GM06990 (cell line): ENCODE results near the gene TMEM38B.
"Not testable (repeated sequence)": the region's sequence is repeated elsewhere in the genome, so short reads cannot be mapped to it uniquely, and the experiment has no call there.

ENCODE experiments used
- DNase-seq: peaks from one replicate; pipeline ENCODE4 v3.0.0-alpha.2; 2011; ENCODE audit not compliant: insufficient read length; ENCODE audit errors: extremely low read depth
- H3K27me3 ChIP-seq: replicated peaks from 2 replicates; pipeline ENCODE4 v1.6.0; 2011; ENCODE audit warnings: low read length; ENCODE audit not compliant: control insufficient read depth, insufficient read depth
- H3K36me3 ChIP-seq: 2 replicates; pipeline ENCODE4 v1.5.1; 2011; ENCODE audit warnings: low read length; ENCODE audit not compliant: control insufficient read depth, insufficient read depth
- H3K4me3 ChIP-seq: replicated peaks from 2 replicates; pipeline ENCODE4 v1.5.1; 2011; ENCODE audit warnings: low read depth, mild to moderate bottlenecking, control low read depth, low read length
- TF ChIP-seq, protein P1 (sequence below): IDR thresholded peaks from 2 replicates; pipeline ENCODE4 v1.5.1; 2011; ENCODE audit warnings: low read length, control low read depth, mild to moderate bottlenecking, inconsistent platforms; ENCODE audit not compliant: insufficient read depth, poor library complexity, severe bottlenecking

The TMEM38B gene

GRCh38 chr9:105713260-105714019 is 19.1 kb downstream of the TMEM38B start:
- TF ChIP-seq, protein P1, sequence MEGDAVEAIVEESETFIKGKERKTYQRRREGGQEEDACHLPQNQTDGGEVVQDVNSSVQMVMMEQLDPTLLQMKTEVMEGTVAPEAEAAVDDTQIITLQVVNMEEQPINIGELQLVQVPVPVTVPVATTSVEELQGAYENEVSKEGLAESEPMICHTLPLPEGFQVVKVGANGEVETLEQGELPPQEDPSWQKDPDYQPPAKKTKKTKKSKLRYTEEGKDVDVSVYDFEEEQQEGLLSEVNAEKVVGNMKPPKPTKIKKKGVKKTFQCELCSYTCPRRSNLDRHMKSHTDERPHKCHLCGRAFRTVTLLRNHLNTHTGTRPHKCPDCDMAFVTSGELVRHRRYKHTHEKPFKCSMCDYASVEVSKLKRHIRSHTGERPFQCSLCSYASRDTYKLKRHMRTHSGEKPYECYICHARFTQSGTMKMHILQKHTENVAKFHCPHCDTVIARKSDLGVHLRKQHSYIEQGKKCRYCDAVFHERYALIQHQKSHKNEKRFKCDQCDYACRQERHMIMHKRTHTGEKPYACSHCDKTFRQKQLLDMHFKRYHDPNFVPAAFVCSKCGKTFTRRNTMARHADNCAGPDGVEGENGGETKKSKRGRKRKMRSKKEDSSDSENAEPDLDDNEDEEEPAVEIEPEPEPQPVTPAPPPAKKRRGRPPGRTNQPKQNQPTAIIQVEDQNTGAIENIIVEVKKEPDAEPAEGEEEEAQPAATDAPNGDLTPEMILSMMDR = no peak
- Histone ChIP-seq H3K4me3 (no peak overlapping the region), H3K36me3 (no peaks in the 10 kb centered on the region; the same call in 1 of the 2 replicates), H3K27me3 (no peaks in the 10 kb centered on the region)
- DNase-seq = no peak

GRCh38 chr9:105714020-105714331 is 19.6 kb downstream of the TMEM38B start:
- no peak for DNase-seq
- Histone ChIP-seq H3K4me3 (no peak overlapping the region), H3K36me3 (no peaks in the 10 kb centered on the region; the same call in 1 of the 2 replicates), H3K27me3 (no peaks in the 10 kb centered on the region)
- TF ChIP-seq, protein P1 = no peak

GRCh38 chr9:105716146-105716545 is 21.8 kb downstream of the TMEM38B start:
- Histone ChIP-seq H3K4me3 (no peak overlapping the region), H3K36me3 (no peaks in the 10 kb centered on the region), H3K27me3 (no peaks in the 10 kb centered on the region)
- DNase-seq = no peak
- TF ChIP-seq, protein P1 = no peak

DNA sequence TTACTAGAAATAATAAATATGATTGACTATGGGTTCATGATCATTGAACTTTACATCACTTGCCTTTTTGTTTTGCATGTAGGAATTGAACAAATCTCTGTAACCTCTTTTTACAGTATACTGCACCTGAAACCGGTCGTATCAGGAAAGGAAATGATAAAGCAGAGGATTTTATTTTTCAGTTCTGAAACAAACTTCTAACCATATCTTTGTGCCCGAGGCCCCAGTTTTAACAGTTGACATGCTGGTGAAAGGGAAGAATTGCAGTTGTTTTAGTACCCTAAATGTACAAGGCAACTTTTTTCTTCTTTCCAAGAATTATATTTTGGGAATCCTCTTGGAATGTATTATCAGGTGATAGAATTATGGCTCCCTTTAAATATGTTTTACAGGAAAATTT is 27.8 kb downstream of the TMEM38B start:
- H3K27me3 ChIP-seq = no peaks in the 10 kb centered on the region
- H3K36me3 ChIP-seq = no peaks in the 10 kb centered on the region
- no peak for DNase-seq
- no peak overlapping the region for H3K4me3 ChIP-seq
- TF ChIP-seq, protein P1 = no peak

DNA sequence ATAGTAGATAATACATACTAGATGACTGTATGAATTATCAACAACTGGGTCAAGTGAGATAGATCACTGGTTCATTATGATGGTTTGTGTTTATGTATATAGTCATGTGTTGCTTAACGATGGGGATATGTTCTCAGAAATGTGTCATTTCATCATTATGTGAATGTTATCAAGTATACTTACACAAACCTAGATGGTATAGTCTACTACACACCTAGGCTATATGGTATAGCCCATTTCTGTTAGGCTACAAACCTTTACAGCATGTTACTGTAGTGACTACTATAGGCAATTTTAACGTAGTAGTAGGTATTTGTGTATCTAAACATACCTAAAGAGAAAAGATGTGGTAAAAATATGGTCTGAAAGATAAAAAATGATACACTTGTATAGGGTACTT is 31.0 kb downstream of the TMEM38B start:
- TF ChIP-seq, protein P1 = no peak
- H3K4me3 ChIP-seq = no peak overlapping the region
- no peaks in the 10 kb centered on the region for H3K36me3 ChIP-seq
- no peak for DNase-seq
- no peaks in the 10 kb centered on the region for H3K27me3 ChIP-seq

GRCh38 chr9:105728230-105728629 is 33.9 kb downstream of the TMEM38B start:
- H3K27me3 ChIP-seq, H3K36me3 ChIP-seq, H3K4me3 ChIP-seq, DNase-seq: not testable (repeated sequence)

- not testable (repeated sequence) for DNase-seq, H3K4me3 ChIP-seq, H3K27me3 ChIP-seq, H3K36me3 ChIP-seq
Observed at GRCh38 chr9:105731420-105731819, 37.1 kb downstream of the TMEM38B start.
